ENCODE measurements around the gene PTPRK. TPM values are rescaled to one million over a fixed set of nuclear protein-coding genes. Genes with fewer than 3 reads are reported as not detected.

Gene PTPRK
- total and polyA plus RNA-seq, 2 of the 8 experiments (the other 6 are each of a cell fraction or from before 2014, with no cell fraction given): 11.4 to 47.3 TPM

GRCh38 chr6:128277379-128277778, 243.0 kb downstream of the PTPRK start (continued):
- TF ChIP-seq YY1 (IDR thresholded peaks at IDR 0.05; ENCODE audit: low read depth, low read length): no peak
- TF ChIP-seq BCL11A (IDR thresholded peaks at IDR 0.05; ENCODE audit: low read depth in 2 of 2, low read length in 2 of 2): no peak
- no peak for TF ChIP-seq POLR2A (IDR thresholded peaks at IDR 0.05; ENCODE audit: control extremely low read depth in 1 of 2, low read depth in 2 of 2, low read length in 2 of 2)
- TF ChIP-seq CHD1 (IDR thresholded peaks at IDR 0.05; ENCODE audit: low read depth, low read length): no peak
- no peak for TF ChIP-seq ZNF274 (IDR thresholded peaks at IDR 0.05; ENCODE audit: borderline replicate concordance, extremely low read depth, low read length)
- no peak for TF ChIP-seq SIN3A (conservative IDR thresholded peaks at IDR 0.05 in 1 of 2, IDR thresholded peaks at IDR 0.05 in 1 of 2; ENCODE audit: low read depth in 1 of 2, low read length in 2 of 2)
- no peak for TF ChIP-seq EZH2 (IDR thresholded peaks at IDR 0.05; ENCODE audit: low read depth, low read length, severe bottlenecking)
- TF ChIP-seq SIRT6 (IDR thresholded peaks at IDR 0.05; ENCODE audit: low read length): no peak
- no peak for TF ChIP-seq CBX8 (IDR thresholded peaks at IDR 0.05; ENCODE audit: borderline replicate concordance, low read depth, low read length)
